ENCODE data around the gene RAC3. TPM values are rescaled to one million over a fixed set of nuclear protein-coding genes. Genes with fewer than 3 reads are reported as not detected.

Gene RAC3
- total and polyA plus RNA-seq, 8 donors, result 4.2 to 23.4 (median 14.0) TPM

DNA sequence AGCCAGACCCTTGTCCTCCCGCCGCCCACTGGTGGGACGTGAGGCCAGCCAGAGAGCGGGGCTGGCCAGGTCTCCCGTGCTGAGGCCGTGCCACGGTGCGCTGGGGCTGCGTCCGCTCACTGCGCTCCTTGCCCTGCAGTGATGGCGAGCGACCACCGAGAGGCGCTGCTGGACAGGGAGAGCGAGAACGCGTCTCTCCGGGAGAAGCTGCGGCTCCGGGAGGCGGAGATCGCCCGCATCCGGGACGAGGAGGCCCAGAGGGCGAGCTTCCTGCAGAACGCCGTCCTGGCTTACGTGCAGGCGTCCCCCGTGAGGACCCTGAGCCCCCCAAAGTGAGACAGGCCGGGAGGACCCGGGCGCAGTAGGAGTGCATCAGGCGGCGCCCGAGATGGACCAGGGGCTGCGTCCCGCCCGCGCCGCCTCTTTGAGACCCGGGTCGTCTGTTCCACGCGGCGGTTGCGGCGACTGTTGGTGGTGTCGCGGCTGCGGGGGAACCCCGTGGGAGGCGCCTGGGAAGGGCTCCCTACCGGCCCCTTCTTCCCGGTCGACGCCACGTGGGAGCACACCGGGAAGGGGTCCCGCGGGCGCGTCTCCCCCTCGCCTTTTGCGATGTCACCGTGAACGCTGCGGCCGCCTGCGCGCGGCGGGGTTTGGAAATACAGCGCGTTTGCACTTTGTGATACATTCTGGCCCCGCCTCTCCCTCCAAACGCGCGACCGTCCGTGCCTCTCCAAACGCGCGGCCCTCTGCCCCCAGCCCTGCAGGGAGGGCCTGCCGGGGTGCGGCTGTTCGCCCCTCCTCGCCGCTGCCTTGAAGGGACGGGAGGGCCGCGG, 792 bp upstream of the RAC3 start:
- Histone ChIP-seq H3K27me3 (peaks cover 0 to 12% of the 10 kb centered on the region in 2 donors), H3K36me3 (peaks cover 0 to 13% of the 10 kb centered on the region in 2 donors), H3K4me3 (peak overlapping the region; percentile 30 to 55), H3K4me1 (peaks cover 5 to 32% of the 10 kb centered on the region in 2 donors), H3K9me3 (no peaks in the 10 kb centered on the region), H3K27ac (peak overlapping the region in 1 of 2 donors; percentile 31)
- TF ChIP-seq, protein P1, sequence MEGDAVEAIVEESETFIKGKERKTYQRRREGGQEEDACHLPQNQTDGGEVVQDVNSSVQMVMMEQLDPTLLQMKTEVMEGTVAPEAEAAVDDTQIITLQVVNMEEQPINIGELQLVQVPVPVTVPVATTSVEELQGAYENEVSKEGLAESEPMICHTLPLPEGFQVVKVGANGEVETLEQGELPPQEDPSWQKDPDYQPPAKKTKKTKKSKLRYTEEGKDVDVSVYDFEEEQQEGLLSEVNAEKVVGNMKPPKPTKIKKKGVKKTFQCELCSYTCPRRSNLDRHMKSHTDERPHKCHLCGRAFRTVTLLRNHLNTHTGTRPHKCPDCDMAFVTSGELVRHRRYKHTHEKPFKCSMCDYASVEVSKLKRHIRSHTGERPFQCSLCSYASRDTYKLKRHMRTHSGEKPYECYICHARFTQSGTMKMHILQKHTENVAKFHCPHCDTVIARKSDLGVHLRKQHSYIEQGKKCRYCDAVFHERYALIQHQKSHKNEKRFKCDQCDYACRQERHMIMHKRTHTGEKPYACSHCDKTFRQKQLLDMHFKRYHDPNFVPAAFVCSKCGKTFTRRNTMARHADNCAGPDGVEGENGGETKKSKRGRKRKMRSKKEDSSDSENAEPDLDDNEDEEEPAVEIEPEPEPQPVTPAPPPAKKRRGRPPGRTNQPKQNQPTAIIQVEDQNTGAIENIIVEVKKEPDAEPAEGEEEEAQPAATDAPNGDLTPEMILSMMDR (IDR thresholded peaks at IDR 0.05), result peak; percentile 93 to 96
- ATAC-seq (peak; percentile 95), DNase-seq (peak; percentile 71 to 96 (median 86))
- intact Hi-C loops (cut with DNase I), result loop anchor here in 1 of 2 donors (2.0 kb wide), 1 partner anchor 124 kb away; no protein-coding TSS in a partner anchor

DNA sequence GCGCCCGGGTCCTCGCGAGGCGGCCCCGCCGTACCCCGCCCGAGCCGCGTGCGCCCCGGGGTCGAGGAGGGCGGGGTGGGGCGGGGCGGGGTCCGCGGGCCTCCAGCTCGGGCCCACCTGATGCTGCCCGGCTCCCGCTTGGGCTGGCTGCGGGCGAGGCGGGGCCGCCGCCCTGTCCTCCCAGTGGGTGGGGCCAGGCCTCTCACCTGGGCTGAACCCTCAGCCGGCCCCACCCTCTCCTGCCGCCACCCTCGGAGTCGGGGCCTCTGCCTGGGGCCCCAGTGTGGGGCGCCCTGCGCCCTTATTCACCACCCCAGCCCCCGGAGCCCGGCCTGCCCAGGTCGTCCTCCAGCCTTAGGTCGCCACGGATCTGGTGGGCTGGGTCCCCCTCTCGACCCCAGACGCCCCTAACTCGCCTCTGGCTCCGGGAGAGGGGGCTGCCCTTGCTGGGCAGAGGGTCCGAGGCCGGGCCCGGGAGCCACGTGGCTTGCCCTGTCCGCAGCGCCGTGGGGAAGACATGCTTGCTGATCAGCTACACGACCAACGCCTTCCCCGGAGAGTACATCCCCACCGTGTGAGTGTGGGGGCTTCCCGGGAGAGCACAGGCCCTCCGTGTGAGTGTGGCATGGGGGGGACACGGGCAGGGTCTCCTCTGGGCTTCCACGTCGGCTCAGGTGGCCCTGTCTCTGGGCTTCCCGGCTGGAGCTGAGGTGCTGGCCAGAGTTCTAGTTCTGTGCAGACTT, 578 bp downstream of the RAC3 start:
- ATAC-seq (peak; percentile 62), DNase-seq (peak in 1 of 4 donors; percentile 86)
- Histone ChIP-seq H3K27me3 (peaks cover 0 to 12% of the 10 kb centered on the region in 2 donors), H3K36me3 (peaks cover 0 to 13% of the 10 kb centered on the region in 2 donors), H3K4me3 (peak overlapping the region; percentile 5 to 22), H3K9me3 (no peaks in the 10 kb centered on the region), H3K4me1 (peaks cover 14 to 44% of the 10 kb centered on the region in 2 donors), H3K27ac (no peak overlapping the region)
- TF ChIP-seq, protein P1 (IDR thresholded peaks at IDR 0.05), result no peak
- intact Hi-C loops (cut with DNase I), result loop anchor here in 1 of 2 donors (2.0 kb wide), 1 partner anchor 123 kb away; no protein-coding TSS in a partner anchor

DNA sequence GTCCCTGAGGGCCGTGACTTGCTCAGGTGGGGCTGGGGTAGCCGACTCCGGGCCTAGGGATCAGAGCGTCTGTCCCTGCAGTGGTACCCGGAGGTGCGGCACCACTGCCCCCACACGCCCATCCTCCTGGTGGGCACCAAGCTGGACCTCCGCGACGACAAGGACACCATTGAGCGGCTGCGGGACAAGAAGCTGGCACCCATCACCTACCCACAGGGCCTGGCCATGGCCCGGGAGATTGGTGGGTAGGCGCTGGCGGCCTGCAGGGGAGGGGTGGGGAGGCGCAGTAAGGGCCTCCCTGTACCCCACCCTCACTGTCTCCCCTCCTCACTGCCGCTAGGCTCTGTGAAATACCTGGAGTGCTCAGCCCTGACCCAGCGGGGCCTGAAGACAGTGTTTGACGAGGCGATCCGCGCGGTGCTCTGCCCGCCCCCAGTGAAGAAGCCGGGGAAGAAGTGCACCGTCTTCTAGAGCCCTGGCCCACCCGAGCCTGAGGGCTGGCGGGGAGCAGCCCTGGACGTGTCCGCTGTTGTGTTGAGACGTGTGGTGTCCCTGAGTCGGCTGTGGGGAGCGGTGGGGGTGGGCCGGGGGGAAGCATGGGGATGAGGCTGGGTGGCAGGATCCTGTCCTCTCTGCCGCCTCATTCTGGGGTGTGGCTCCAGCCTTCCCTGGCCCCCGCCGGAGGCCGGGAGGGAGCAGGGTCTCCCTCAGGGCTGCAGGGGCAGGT, 2.0 kb downstream of the RAC3 start:
- Histone ChIP-seq H3K9me3 (no peaks in the 10 kb centered on the region), H3K36me3 (peaks cover 0 to 2% of the 10 kb centered on the region in 2 donors), H3K4me1 (peaks cover 18 to 54% of the 10 kb centered on the region in 2 donors), H3K27ac (no peak overlapping the region), H3K27me3 (peaks cover 0 to 12% of the 10 kb centered on the region in 2 donors), H3K4me3 (no peak overlapping the region)
- DNase-seq, result no peak
- no peak for ATAC-seq
- intact Hi-C loops (cut with DNase I), result no loop called here
- TF ChIP-seq, protein P1 (IDR thresholded peaks at IDR 0.05), result no peak

DNA sequence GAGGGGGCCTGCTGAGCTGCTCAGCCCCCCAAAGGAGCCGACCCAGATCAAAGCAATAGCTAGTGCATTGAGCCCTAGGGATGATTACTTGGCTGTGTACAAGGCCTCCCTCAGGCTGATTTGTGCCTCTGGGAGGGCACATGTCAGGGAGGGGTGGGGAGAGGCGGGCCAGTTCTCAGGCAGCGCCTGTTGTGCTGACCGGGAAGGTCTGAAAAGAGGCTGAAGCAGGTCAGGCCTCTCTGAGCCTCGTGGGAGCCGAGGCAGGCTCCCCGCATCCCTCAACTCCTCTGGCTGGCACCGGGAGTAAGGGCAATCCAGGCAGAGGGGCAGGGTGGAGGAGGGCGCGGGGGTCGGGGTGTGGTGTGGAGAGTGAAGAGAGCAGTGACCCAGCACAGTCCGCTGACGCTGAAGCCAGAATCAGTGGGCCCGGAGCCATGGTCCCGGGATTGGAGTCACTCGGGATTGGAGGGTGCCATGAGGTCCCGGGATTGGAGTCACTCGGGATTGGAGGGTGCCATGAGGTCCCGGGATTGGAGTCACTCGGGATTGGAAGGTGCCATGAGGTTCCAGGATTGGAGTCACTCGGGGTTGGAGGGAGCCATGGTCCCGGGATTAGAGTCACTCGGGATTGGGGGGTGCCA, 3.0 kb downstream of the RAC3 start:
- no peak overlapping the region for H3K27ac ChIP-seq
- intact Hi-C loops (cut with DNase I), result no loop called here

More for the DNA sequence above, 3.0 kb downstream of the RAC3 start:
- ATAC-seq, result no peak
- TF ChIP-seq, protein P1 (IDR thresholded peaks at IDR 0.05), result no peak
- H3K27me3 ChIP-seq, result peaks cover 0 to 12% of the 10 kb centered on the region in 2 donors
- no peak for DNase-seq
- H3K9me3 ChIP-seq, result no peaks in the 10 kb centered on the region
- no peak overlapping the region for H3K4me3 ChIP-seq
- H3K4me1 ChIP-seq, result peaks cover 18 to 56% of the 10 kb centered on the region in 2 donors
- no peaks in the 10 kb centered on the region for H3K36me3 ChIP-seq

All from left lung (tissue), 10 donors.